DMS153 treated with DMSO at 0.1 percent for 48 hours (cell line): Measurements from ENCODE around the gene TFAP2E.
A peak's percentile ranks its signal among the peaks of the same experiment; 100 is the strongest.

Source experiments
- DNase-seq: peaks from one replicate; lab custom pipeline; 2025; ENCODE audit not compliant: unreplicated experiment; lab: John Stamatoyannopoulos, UW

Gene TFAP2E

GRCh38 chr1:35556484-35557117 lies 16.5 kb upstream of the TFAP2E start:
- DNase-seq, result no peak

- DNase-seq, result peak; percentile 97
These were observed 15.9 kb upstream of the TFAP2E start, which contains the start of gene KIAA0319L for GRCh38 chr1:35557118-35557610. KIAA0319L (minus strand) TSS chr1:35557403; CDS start chr1:35554491, 2,912 bp downstream.

- peak; percentile 99 for DNase-seq
These were observed 15.3 kb upstream of the TFAP2E start, which contains the start of gene NCDN for GRCh38 chr1:35557611-35558373. NCDN (plus strand) TSS chr1:35557799; CDS start chr1:35558191, 392 bp downstream.

- DNase-seq, result no peak
These were observed 14.5 kb upstream of the TFAP2E start for GRCh38 chr1:35558374-35559316.

GRCh38 chr1:35559317-35559944 lies 13.7 kb upstream of the TFAP2E start:
- no peak for DNase-seq

- no peak for DNase-seq
These were observed 12.6 kb upstream of the TFAP2E start for GRCh38 chr1:35560256-35561225.

GRCh38 chr1:35561297-35561971 lies 11.7 kb upstream of the TFAP2E start:
- DNase-seq, result no peak

GRCh38 chr1:35561972-35562680 lies 11.0 kb upstream of the TFAP2E start:
- DNase-seq, result no peak

GRCh38 chr1:35563166-35563565 lies 9.9 kb upstream of the TFAP2E start:
- DNase-seq, result no peak

- peak; percentile 90 for DNase-seq
These were observed 8.9 kb upstream of the TFAP2E start for GRCh38 chr1:35564037-35564883.

GRCh38 chr1:35564884-35565741 lies 8.0 kb upstream of the TFAP2E start:
- no peak for DNase-seq

- DNase-seq, result no peak
These were observed 7.4 kb upstream of the TFAP2E start for GRCh38 chr1:35565742-35566133.

- DNase-seq, result no peak
These were observed 5.1 kb upstream of the TFAP2E start for GRCh38 chr1:35567947-35568558.

- peak; percentile 79 for DNase-seq
These were observed 4.1 kb upstream of the TFAP2E start for GRCh38 chr1:35568975-35569395.

- DNase-seq, result no peak
These were observed 3.2 kb upstream of the TFAP2E start for GRCh38 chr1:35569936-35570335.

GRCh38 chr1:35570589-35571137 lies 2.5 kb upstream of the TFAP2E start:
- no peak for DNase-seq
